Measurements from ENCODE around the gene IKZF2. TPM values are rescaled to one million over a fixed set of nuclear protein-coding genes. Genes with fewer than 3 reads are reported as not detected.

The IKZF2 gene
- polyA plus RNA-seq, 1 donor (not counting 4 experiments of a cell fraction or from before 2014, with no cell fraction given): 8.2 TPM

GRCh38 chr2:212953170-212953920, 198.1 kb downstream of the IKZF2 start:
- Histone ChIP-seq H3K9me3 (ENCODE audit: control insufficient read depth, low read depth, low read length) (no peaks in the 10 kb centered on the region), H3K4me3 (ENCODE audit: control insufficient read depth in 2 of 3, extremely low read depth in 1 of 3, insufficient read depth in 2 of 3, low read depth in 1 of 3, low read length in 3 of 3) (no peak overlapping the region), H3K4me2 (ENCODE audit: control insufficient read depth, extremely low read depth, insufficient read depth, low read depth, low read length) (no peak overlapping the region), H2AFZ (ENCODE audit: control insufficient read depth, low read length) (peak overlapping the region; percentile 56), H3K79me2 (ENCODE audit: control insufficient read depth, insufficient read depth, low read length) (no peaks in the 10 kb centered on the region), H3K27me3 (ENCODE audit: control insufficient read depth, extremely low read depth, insufficient read depth, low read length) (no peaks in the 10 kb centered on the region), H3K9ac (ENCODE audit: control insufficient read depth, extremely low read depth, insufficient read depth, low read length) (no peak overlapping the region), H3K36me3 (ENCODE audit: control insufficient read depth in 2 of 2, extremely low read depth in 1 of 2, insufficient read depth in 2 of 2, low read length in 2 of 2) (no peaks in the 10 kb centered on the region), H3K4me1 (ENCODE audit: control insufficient read depth, extremely low read depth, insufficient read depth, low read length) (peaks cover 6% of the 10 kb centered on the region), H3K27ac (ENCODE audit: control insufficient read depth, insufficient read depth, low read length) (no peak overlapping the region), H3K9me1 (ENCODE audit: control insufficient read depth, extremely low read depth, insufficient read depth, low read length) (no peaks in the 10 kb centered on the region), H4K20me1 (ENCODE audit: control insufficient read depth, extremely low read depth, insufficient read depth, low read length) (no peaks in the 10 kb centered on the region)
- FAIRE-seq (peak; percentile 56), DNase-seq (ENCODE audit: low read depth, low spot score) (no peak)
- dilution Hi-C loops (cut with MboI; ENCODE audit: extremely low pct_ligation_motif_present, low sequenced_read_pairs): no loop called here
- TF ChIP-seq EZH2 (IDR thresholded peaks at IDR 0.05; ENCODE audit: low read length) (no peak), CTCF (optimal IDR thresholded peaks at IDR 0.05 in 1 of 3, IDR thresholded peaks at IDR 0.05 in 1 of 3, conservative IDR thresholded peaks at IDR 0.05 in 1 of 3; ENCODE audit: extremely low read depth in 1 of 3, insufficient read depth in 2 of 3, low read length in 3 of 3) (no peak)

DNA sequence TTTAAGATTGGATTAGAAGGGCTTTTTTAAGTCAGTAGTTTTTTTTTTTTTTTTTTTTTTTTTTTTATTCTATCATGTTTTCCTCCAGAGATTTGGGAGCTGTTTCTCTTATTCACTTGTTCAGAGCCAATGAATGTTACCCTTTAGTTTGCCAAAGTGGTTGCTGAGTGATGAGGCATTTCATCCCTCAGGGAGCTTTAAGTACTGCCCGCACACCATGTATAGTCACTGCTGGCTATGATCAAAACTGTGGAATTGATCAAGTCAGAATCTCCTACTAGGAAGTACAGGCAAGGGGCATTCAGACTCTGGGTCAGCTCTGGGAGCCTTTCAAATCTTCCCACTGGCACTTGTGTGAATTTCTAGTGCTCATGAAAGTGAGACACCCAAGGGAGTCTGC, 201.6 kb downstream of the IKZF2 start:
- no peaks in the 10 kb centered on the region for H4K20me1 ChIP-seq (ENCODE audit: control insufficient read depth, extremely low read depth, insufficient read depth, low read length)
- H3K4me2 ChIP-seq (ENCODE audit: control insufficient read depth, extremely low read depth, insufficient read depth, low read depth, low read length): no peak overlapping the region
- no peak overlapping the region for H3K4me3 ChIP-seq (ENCODE audit: control insufficient read depth in 2 of 3, extremely low read depth in 1 of 3, insufficient read depth in 2 of 3, low read depth in 1 of 3, low read length in 3 of 3)
- no peaks in the 10 kb centered on the region for H3K36me3 ChIP-seq (ENCODE audit: control insufficient read depth in 2 of 2, extremely low read depth in 1 of 2, insufficient read depth in 2 of 2, low read length in 2 of 2)
- no peaks in the 10 kb centered on the region for H3K9me1 ChIP-seq (ENCODE audit: control insufficient read depth, extremely low read depth, insufficient read depth, low read length)
- DNase-seq (ENCODE audit: low read depth, low spot score): no peak
- dilution Hi-C loops (cut with MboI; ENCODE audit: extremely low pct_ligation_motif_present, low sequenced_read_pairs): no loop called here
- H3K9me3 ChIP-seq (ENCODE audit: control insufficient read depth, low read depth, low read length): no peaks in the 10 kb centered on the region
- no peaks in the 10 kb centered on the region for H3K4me1 ChIP-seq (ENCODE audit: control insufficient read depth, extremely low read depth, insufficient read depth, low read length)
- H3K27ac ChIP-seq (ENCODE audit: control insufficient read depth, insufficient read depth, low read length): no peak overlapping the region
- no peaks in the 10 kb centered on the region for H3K27me3 ChIP-seq (ENCODE audit: control insufficient read depth, extremely low read depth, insufficient read depth, low read length)
- H2AFZ ChIP-seq (ENCODE audit: control insufficient read depth, low read length): no peak overlapping the region
- TF ChIP-seq EZH2 (IDR thresholded peaks at IDR 0.05; ENCODE audit: low read length): no peak
- TF ChIP-seq CTCF (optimal IDR thresholded peaks at IDR 0.05 in 1 of 3, IDR thresholded peaks at IDR 0.05 in 1 of 3, conservative IDR thresholded peaks at IDR 0.05 in 1 of 3; ENCODE audit: extremely low read depth in 1 of 3, insufficient read depth in 2 of 3, low read length in 3 of 3): no peak
- no peaks in the 10 kb centered on the region for H3K79me2 ChIP-seq (ENCODE audit: control insufficient read depth, insufficient read depth, low read length)
- peak; percentile 43 for FAIRE-seq
- H3K9ac ChIP-seq (ENCODE audit: control insufficient read depth, extremely low read depth, insufficient read depth, low read length): no peak overlapping the region

Other genes starting within 250 kb of the IKZF2 start
- 11.0 to 19.6 TPM (median 11.4 TPM) in 3 replicates for gene SPAG16, start 132.9 kb upstream of the IKZF2 start, polyA plus RNA-seq

Data from keratinocyte (primary cell).